PC-3 (cell line): Measurements from ENCODE around the gene SPATC1L. TPM values are rescaled to one million over a fixed set of nuclear protein-coding genes. Genes with fewer than 3 reads are reported as not detected.

ENCODE experiments used
- ATAC-seq: fragments of 200-7000 bp; cut with Tn5 transposase; 2 replicates; pipeline ENCODE4 v1.9.1; 2020; ENCODE audit warnings: mild to moderate bottlenecking, moderate library complexity
- BruUV-seq: library from RNA; stranded (reverse); fragments of 400-500 nt; replicated peaks from 2 replicates; lab custom pipeline; 2021; lab: Mats Ljungman, UMichigan
- CTCF ChIA-PET: fragments of 300-600 bp; sonication (Branson Sonifier 250); formaldehyde crosslinking; loops from one replicate; lab custom pipeline; 2022; ENCODE audit warnings: antibody characterized with exemption; lab: Charles Lee
- POLR2A ChIA-PET: fragments of 300-600 bp; sonication (Branson Sonifier 250); formaldehyde crosslinking; loops from one replicate; lab custom pipeline; 2022; ENCODE audit warnings: antibody characterized with exemption; ENCODE audit not compliant: unreplicated experiment; lab: Charles Lee
- DNase-seq: peaks from one replicate; pipeline ENCODE4 v3.0.0-alpha.2; 2015
- H2AFZ ChIP-seq: fragments of 300-600 bp; sonication (generic); 2 replicates; pipeline ENCODE4 v1.6.0; 2016; ENCODE audit warnings: antibody characterized with exemption, low read length
- H3F3A ChIP-seq: fragments of 300-600 bp; sonication (generic); one replicate; pipeline ENCODE4 v1.6.0; 2017; ENCODE audit warnings: antibody characterized with exemption, low read length, control low read depth, mild to moderate bottlenecking; ENCODE audit not compliant: unreplicated experiment
- H3K27ac ChIP-seq: fragments of 300-600 bp; sonication (generic); 2 replicates; pipeline ENCODE4 v1.5.1; 2016; ENCODE audit warnings: mild to moderate bottlenecking, low read length
- H3K27me3 ChIP-seq: fragments of 300-600 bp; sonication (generic); 2 replicates; pipeline ENCODE4 v1.6.1; 2016; ENCODE audit warnings: low read length, mixed read lengths
- H3K36me3 ChIP-seq: fragments of 300-600 bp; sonication (generic); 2 replicates; pipeline ENCODE4 v1.6.1; 2016; ENCODE audit warnings: low read depth, mixed run types, low read length, mixed read lengths
- H3K4me1 ChIP-seq: fragments of 300-600 bp; sonication (generic); 2 replicates; pipeline ENCODE4 v1.5.1; 2016; ENCODE audit warnings: low read length; ENCODE audit not compliant: insufficient read depth
- H3K4me2 ChIP-seq: fragments of 300-600 bp; sonication (generic); 2 replicates; pipeline ENCODE4 v1.6.0; 2016; ENCODE audit warnings: low read length
- H3K4me3 ChIP-seq: fragments of 300-600 bp; sonication (generic); 2 replicates; pipeline ENCODE4 v1.5.1; 2016; ENCODE audit warnings: mild to moderate bottlenecking, low read length, mixed read lengths
- H3K79me2 ChIP-seq: fragments of 300-600 bp; sonication (generic); 2 replicates; pipeline ENCODE4 v1.6.1; 2017; ENCODE audit warnings: low read length, mixed read lengths
- H3K9ac ChIP-seq: fragments of 300-600 bp; sonication (generic); 2 replicates; pipeline ENCODE4 v1.6.0; 2016; ENCODE audit warnings: mild to moderate bottlenecking, low read length
- H3K9me2 ChIP-seq: fragments of 300-600 bp; sonication (generic); replicated peaks from 2 replicates; pipeline ENCODE4 v1.6.1; 2016; ENCODE audit warnings: mixed run types, low read length, mixed read lengths
- H3K9me3 ChIP-seq: fragments of 300-600 bp; sonication (generic); 2 replicates; pipeline ENCODE4 v1.6.1; 2016; ENCODE audit warnings: low read length, mixed read lengths
- H4K20me1 ChIP-seq: fragments of 300-600 bp; sonication (generic); 2 replicates; pipeline ENCODE4 v1.6.1; 2016; ENCODE audit warnings: low read length, mixed read lengths
- CTCF ChIP-seq: fragments of 300-600 bp; sonication (generic); conservative IDR thresholded peaks from 2 replicates; pipeline ENCODE4 v1.5.1; 2017; ENCODE audit warnings: antibody characterized with exemption, low read depth, mild to moderate bottlenecking, low read length
- EZH2 ChIP-seq: fragments of 300-600 bp; sonication (generic); IDR thresholded peaks from one replicate; pipeline ENCODE4 v1.6.1; 2017; ENCODE audit warnings: antibody characterized with exemption, mild to moderate bottlenecking, low read length; ENCODE audit not compliant: unreplicated experiment
- EZH2phosphoT487 ChIP-seq: fragments of 300-600 bp; sonication (generic); IDR thresholded peaks from 2 replicates; pipeline ENCODE4 v1.6.1; 2018; ENCODE audit warnings: mild to moderate bottlenecking, antibody characterized with exemption, low read length, borderline replicate concordance
- intact Hi-C: fragments of 100-400 bp; cut with micrococcal nuclease; formaldehyde crosslinking; loops from 2 replicates; pipeline ENCODE4 v1.9.0; 2023
- total RNA-seq: library from RNA; depleted of rRNA; stranded (reverse); fragments of >200 nt; gene quantifications from 2 replicates; pipeline ENCODE4 v1.2.3, GENCODE V29; 2014

The SPATC1L gene
- total RNA-seq, 1 experiment from 2014 or later: 41.7 TPM

DNA sequence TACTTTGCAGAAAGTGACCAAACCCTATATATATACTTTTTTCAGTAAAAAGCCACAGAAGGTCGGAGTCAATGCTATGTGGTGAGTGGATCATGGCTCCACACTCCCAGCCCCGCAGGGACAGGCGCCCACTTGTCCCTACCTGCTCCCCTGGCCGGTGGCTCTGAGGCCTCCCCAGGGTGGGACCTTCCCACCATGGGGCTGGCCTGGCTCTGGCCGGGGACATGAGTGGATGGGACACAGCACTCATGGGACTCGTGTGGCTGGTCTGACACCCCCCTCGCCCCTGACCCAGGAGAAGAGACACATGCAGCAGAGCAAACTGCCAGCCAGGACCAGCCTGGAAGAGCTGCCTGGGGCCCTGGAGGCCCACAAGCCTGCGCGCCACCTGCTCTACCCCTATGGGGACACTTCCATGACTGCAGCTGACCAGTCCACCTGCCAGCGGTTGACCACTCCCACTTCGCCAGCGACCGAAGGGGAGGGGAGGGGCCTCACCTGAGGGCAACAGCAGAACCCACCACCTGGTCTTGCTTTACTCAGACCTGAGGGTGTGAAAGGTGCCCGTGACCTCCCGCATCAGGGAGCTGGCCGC lies 2.2 kb downstream of the SPATC1L start:
- intact Hi-C loops: no loop called here
- no peak overlapping the region for H3K27ac ChIP-seq
- H4K20me1 ChIP-seq: no peaks in the 10 kb centered on the region
- H2AFZ ChIP-seq: no peak overlapping the region
- ATAC-seq (no peak), DNase-seq (no peak)
- H3K9me3 ChIP-seq: no peaks in the 10 kb centered on the region
- no peaks in the 10 kb centered on the region for H3F3A ChIP-seq
- POLR2A ChIA-PET: no interaction called here
- H3K36me3 ChIP-seq: no peaks in the 10 kb centered on the region
- H3K9me2 ChIP-seq: no peaks in the 10 kb centered on the region
- no peak overlapping the region for H3K9ac ChIP-seq
- no peak overlapping the region for H3K4me2 ChIP-seq
- TF ChIP-seq EZH2phosphoT487 (no peak), EZH2 (no peak), CTCF (no peak)
- CTCF ChIA-PET: no interaction called here
- no peak overlapping the region for H3K4me3 ChIP-seq
- no TSS peak for BruUV-seq
- H3K27me3 ChIP-seq: no peaks in the 10 kb centered on the region
- peaks cover 8% of the 10 kb centered on the region; the same call in 1 of the 2 replicates for H3K79me2 ChIP-seq
- H3K4me1 ChIP-seq: peaks cover 8% of the 10 kb centered on the region

GRCh38 chr21:46181436-46181835 lies 2.8 kb downstream of the SPATC1L start:
- intact Hi-C loops: no loop called here

More at GRCh38 chr21:46181436-46181835, 2.8 kb downstream of the SPATC1L start:
- ATAC-seq (no peak), DNase-seq (no peak)
- CTCF ChIA-PET: no interaction called here
- POLR2A ChIA-PET: no interaction called here
- Histone ChIP-seq H3K4me3 (no peak overlapping the region), H3K9ac (no peak overlapping the region), H3K9me3 (no peaks in the 10 kb centered on the region), H4K20me1 (no peaks in the 10 kb centered on the region), H3K36me3 (no peaks in the 10 kb centered on the region), H3K27ac (no peak overlapping the region), H2AFZ (no peak overlapping the region), H3K4me2 (no peak overlapping the region), H3K4me1 (peaks cover 8% of the 10 kb centered on the region), H3K79me2 (peaks cover 8% of the 10 kb centered on the region; the same call in 1 of the 2 replicates), H3K27me3 (no peaks in the 10 kb centered on the region), H3F3A (no peaks in the 10 kb centered on the region), H3K9me2 (no peaks in the 10 kb centered on the region)
- TF ChIP-seq CTCF (no peak), EZH2 (no peak), EZH2phosphoT487 (no peak)
- no TSS peak for BruUV-seq
